Erythroblast (primary cell): ENCODE data around the gene ZC2HC1C.
A peak's percentile ranks its signal among the peaks of the same experiment; 100 is the strongest.
"Not testable (repeated sequence)": the region's sequence is repeated elsewhere in the genome, so short reads cannot be mapped to it uniquely, and the experiment has no call there.

Experiments
- DNase-seq, 2 experiments: peaks; one replicate each; lab custom pipeline; 2025; lab: John Stamatoyannopoulos, UW
- GATA1 ChIP-seq: IDR thresholded peaks from 2 replicates; pipeline ENCODE4 v1.6.1; 2011; ENCODE audit warnings: low read depth, mild to moderate bottlenecking, control low read depth, low read length, moderate library complexity
- POLR2A ChIP-seq: IDR thresholded peaks from 2 replicates; pipeline ENCODE4 v1.6.1; 2011; ENCODE audit warnings: mild to moderate bottlenecking, low read length

The ZC2HC1C gene

GRCh38 chr14:75067212-75067611 is 2.2 kb upstream of the ZC2HC1C start:
- TF ChIP-seq GATA1 (no peak), POLR2A (no peak)
- DNase-seq: no peak

GRCh38 chr14:75067765-75068164 is 1.7 kb upstream of the ZC2HC1C start:
- DNase-seq: not testable (repeated sequence)

DNA sequence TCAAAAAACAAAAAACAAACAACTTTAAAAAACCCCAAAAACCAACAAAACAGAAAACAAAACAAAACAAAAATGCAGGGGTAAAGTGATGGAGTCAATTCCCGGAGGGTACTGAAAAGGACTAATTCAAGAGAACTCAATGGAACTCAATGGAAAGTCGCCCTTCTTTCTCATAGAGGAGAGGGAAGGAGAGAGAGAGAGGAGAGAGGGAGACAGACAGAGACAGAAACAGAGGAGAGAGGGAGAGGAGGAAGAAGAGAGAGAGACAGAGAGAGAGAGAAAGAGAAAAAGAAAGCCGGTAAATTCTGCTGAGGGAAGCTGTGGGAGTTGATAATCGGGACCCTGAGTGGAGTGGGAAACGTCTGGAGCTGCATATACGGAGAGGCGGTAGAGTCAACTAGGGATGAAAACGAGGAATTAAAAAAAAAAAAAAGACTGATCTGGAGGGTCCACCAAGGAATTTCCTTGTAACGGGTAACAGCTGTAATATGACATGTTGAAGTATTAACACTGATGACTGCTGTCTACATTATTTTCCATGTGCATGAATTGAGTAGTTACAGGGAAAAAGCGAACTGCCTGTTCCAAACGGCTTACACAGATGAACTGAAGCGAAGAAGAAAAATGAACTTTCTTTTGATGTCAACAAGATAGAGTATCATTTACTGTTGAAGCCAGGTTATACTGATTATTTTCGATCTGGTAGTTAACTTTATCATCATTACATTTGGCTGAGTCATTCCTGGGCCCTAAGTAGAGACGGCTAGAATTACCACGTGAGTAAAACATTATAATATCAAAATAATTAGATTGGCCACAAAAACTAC is 934 bp upstream of the ZC2HC1C start:
- DNase-seq: no peak
- TF ChIP-seq POLR2A (no peak), GATA1 (no peak)

DNA sequence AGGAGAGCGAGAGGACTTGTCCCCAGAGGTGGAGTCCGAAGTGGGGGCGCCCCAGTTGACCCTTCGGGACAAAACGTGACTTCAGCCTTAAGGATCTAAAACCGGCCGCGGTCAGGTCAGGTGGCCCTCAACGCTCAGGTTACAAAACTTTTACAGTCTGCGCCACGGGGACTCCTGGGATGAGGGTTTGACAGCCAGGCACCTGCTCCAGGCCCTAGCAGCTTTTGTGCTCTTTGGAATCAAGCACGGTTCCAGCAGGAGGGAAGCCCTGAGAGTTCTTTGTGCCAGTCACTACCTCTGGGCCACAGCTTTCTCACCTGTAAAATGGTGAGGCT is 337 bp downstream of the ZC2HC1C start:
- no peak for TF ChIP-seq POLR2A
- no peak for TF ChIP-seq GATA1
- no peak for DNase-seq

DNA sequence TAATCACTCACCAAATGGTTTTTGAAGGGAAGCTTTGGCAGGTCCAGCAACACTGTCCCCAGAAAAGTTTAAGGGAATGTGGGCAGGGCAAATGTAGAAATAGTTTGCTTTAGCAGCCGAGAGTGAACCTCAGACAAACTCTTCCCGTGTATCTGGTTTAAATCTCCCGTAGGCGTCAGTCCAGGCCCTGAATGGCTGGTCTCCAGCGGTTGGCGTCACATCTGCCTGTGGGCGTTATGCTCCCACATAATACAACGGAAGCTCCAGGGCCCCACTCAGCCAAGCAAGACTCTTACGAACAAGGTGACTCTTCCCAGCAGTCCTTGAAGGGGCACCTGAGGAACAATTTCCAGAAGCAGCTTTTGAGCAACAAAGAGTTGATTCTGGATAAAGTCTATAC is 942 bp downstream of the ZC2HC1C start:
- DNase-seq: no peak
- TF ChIP-seq GATA1: no peak
- TF ChIP-seq POLR2A: no peak

GRCh38 chr14:75077794-75078193 is 8.4 kb downstream of the ZC2HC1C start:
- no peak for TF ChIP-seq GATA1
- no peak for TF ChIP-seq POLR2A
- no peak for DNase-seq

- TF ChIP-seq POLR2A (no peak), GATA1 (no peak)
- no peak for DNase-seq
Observed at GRCh38 chr14:75079521-75079920, 10.1 kb downstream of the ZC2HC1C start.

DNA sequence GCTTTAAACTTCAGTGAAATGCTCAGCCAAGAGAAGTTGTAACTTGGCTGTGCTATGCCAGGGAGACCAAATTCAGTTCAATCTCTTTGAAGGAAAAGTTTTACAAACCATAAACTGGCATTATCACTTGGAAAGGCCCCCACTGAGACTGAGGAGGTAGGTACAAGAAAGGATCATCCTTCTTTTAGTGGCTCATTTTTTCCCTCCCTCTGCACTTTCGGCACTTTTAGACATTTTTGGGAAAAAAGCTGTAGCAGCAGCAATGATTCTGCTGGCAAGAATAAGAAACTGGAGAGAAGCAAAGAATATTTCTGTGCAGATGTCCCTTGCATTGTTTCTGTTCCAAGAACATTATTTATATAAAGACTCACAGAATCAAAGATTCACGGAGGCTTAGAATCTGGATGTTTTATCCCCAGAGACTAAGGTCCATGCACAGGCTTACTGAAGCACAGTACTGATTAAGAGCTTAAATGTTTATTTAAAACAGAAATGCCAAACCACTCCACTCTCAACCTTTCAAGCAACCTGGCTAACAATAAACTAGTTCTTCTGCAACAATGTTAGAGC is 12.3 kb downstream of the ZC2HC1C start:
- TF ChIP-seq GATA1 (no peak), POLR2A (no peak)
- DNase-seq: no peak

DNA sequence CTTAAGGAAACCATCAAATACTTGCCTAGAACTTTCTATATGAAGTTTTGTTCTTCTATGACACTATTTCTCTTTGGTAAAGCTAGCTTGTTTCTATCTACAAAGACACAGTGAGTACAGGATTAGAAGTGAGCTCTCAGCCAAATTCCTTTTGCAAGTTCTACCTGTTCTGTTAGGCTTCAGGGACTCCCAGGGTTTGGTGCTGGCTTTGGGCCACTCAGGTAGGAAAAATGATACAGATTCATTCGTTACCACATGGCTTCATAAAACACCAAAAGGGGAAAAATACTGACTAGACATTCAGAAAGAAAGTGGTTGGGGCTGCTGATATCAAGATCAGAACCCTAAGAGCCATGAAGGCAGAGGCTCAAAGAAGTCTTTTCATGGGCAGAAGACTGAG is 13.8 kb downstream of the ZC2HC1C start:
- TF ChIP-seq GATA1 (no peak), POLR2A (no peak)
- DNase-seq: no peak

DNA sequence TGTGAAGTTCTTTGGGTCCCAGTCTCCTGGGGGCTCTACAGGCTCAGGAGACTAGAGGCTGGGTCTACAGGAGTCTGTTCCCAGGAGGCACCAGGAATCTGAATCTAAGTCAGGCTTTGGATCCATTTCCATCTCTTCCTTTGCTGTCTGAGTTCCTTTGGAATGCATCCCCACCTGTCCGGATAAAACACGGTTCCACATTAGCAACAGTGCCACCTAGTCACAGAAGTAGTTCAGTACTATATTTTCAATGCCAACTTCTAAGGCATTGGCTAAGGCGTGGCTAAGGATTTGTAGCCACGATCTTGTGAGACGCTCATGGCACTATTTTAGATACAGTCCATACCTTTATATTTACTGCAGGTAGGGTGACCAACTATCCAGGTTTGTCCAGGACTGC is 15.1 kb downstream of the ZC2HC1C start:
- no peak for DNase-seq
- TF ChIP-seq GATA1: no peak
- TF ChIP-seq POLR2A: no peak

DNA sequence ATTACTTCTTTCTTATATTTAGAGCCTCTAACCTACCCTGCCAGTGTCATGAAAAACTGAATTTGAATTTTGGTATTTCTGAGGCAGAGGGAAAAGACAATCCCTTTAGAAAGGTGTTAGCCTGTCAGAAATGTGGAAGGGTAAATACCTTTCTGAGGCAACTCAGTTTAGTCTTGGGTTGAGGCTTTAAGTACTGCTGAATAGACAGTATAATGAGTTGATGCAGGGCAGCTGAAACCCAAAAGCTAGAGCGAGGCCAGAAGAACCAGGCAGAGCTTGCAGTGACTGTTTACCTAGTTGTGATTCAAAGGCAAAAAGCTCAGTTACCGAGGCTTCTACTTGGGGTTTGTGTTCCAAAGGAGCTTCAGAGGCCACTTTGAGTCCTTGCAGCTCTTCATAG is 18.7 kb downstream of the ZC2HC1C start:
- TF ChIP-seq POLR2A (no peak), GATA1 (no peak)
- DNase-seq: no peak

GRCh38 chr14:75088566-75089373 is 19.3 kb downstream of the ZC2HC1C start:
- DNase-seq: peak; percentile 60 to 79
- no peak for TF ChIP-seq POLR2A
- no peak for TF ChIP-seq GATA1

DNA sequence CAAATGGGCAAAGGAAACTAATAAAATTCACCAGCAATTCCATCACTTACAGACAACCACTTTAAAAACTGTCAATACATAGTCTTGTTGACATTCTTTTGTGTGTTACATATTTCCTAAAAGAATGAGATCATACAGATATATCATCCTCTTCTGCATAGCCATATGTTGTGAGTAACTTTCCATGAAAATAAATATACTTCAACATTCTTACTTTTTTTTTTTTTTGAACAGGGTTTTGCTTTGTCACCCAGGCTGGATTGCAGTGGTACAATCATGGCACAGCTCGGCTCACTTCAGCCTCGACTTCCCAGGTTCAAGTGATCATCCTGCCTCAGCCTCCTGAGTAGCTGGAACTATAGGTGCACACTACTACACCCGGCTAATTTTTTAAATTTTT is 20.9 kb downstream of the ZC2HC1C start:
- TF ChIP-seq GATA1: no peak
- TF ChIP-seq POLR2A: no peak
- DNase-seq: no peak

- no peak for TF ChIP-seq POLR2A
- TF ChIP-seq GATA1: no peak
- DNase-seq: no peak
Observed at GRCh38 chr14:75091251-75091650, 21.8 kb downstream of the ZC2HC1C start.
